HepG2 (cell line): ENCODE measurements around the gene BBS1.

Source experiments
- EP300 ChIP-seq, 3 experiments: sonication (generic) in 1 of 3; formaldehyde crosslinking in 1 of 3; IDR thresholded peaks; 2 replicates each; pipeline versions ENCODE4 v1.5.1 to v1.6.1; 2011 to 2020; ENCODE audit warnings: low read depth in 2 of 3, low read length in 2 of 3, borderline replicate concordance in 1 of 3, improper control_type of control experiment in 1 of 3, mild to moderate bottlenecking in 1 of 3, missing genetic modification reagents in 1 of 3, moderate library complexity in 1 of 3
- FOSL1 ChIP-seq: sonication (generic); formaldehyde crosslinking; IDR thresholded peaks from 2 replicates; pipeline ENCODE4 v1.9.0; 2021; ENCODE audit warnings: missing genetic modification reagents, borderline replicate concordance
- JARID2 ChIP-seq: sonication (generic); formaldehyde crosslinking; IDR thresholded peaks from 2 replicates; pipeline ENCODE4 v1.8.1; 2023; ENCODE audit warnings: missing genetic modification reagents, inconsistent platforms; ENCODE audit not compliant: insufficient replicate concordance
- NFIC ChIP-seq: IDR thresholded peaks from 2 replicates; pipeline ENCODE4 v1.6.1; 2012; ENCODE audit warnings: mild to moderate bottlenecking, low read length, inconsistent platforms
- NFYC ChIP-seq: IDR thresholded peaks from 2 replicates; pipeline ENCODE4 v1.6.1; 2016; ENCODE audit warnings: missing genetic modification reagents, missing compliant biosample characterization
- POLR2AphosphoS2 ChIP-seq: IDR thresholded peaks from 2 replicates; pipeline ENCODE4 v1.6.1; 2011; ENCODE audit warnings: low read depth, low read length, improper control_type of control experiment
- SALL2 ChIP-seq: sonication (generic); formaldehyde crosslinking; IDR thresholded peaks from 2 replicates; pipeline ENCODE4 v1.8.1; 2023; ENCODE audit warnings: mild to moderate bottlenecking, missing genetic modification reagents, inconsistent platforms
- SMARCE1 ChIP-seq: fragments of 450-650 bp; IDR thresholded peaks from 2 replicates; pipeline ENCODE4 v1.6.1; 2017; ENCODE audit warnings: borderline replicate concordance
- TCF7 ChIP-seq: sonication (generic); IDR thresholded peaks from 2 replicates; pipeline ENCODE4 v1.6.1; 2016; ENCODE audit warnings: antibody characterized with exemption, low read depth
- YY1 ChIP-seq: IDR thresholded peaks from 2 replicates; pipeline ENCODE4 v1.6.1; 2011; ENCODE audit warnings: low read length, low read depth, moderate library complexity, mild to moderate bottlenecking; ENCODE audit not compliant: insufficient read depth, insufficient replicate concordance
- ZNF766 ChIP-seq: sonication (generic); formaldehyde crosslinking; IDR thresholded peaks from 2 replicates; pipeline ENCODE4 v1.5.0; 2020; ENCODE audit warnings: missing genetic modification reagents, borderline replicate concordance
- ZSCAN21 ChIP-seq: sonication (generic); formaldehyde crosslinking; IDR thresholded peaks from 2 replicates; pipeline ENCODE4 v1.8.0; 2022; ENCODE audit warnings: mild to moderate bottlenecking, missing genetic modification reagents, moderate library complexity, borderline replicate concordance
- TF ChIP-seq, protein P1 (sequence below): IDR thresholded peaks from 2 replicates; pipeline ENCODE4 v1.6.1; 2016; ENCODE audit warnings: missing compliant biosample characterization, missing genetic modification reagents, borderline replicate concordance
- TF ChIP-seq, protein P2 (sequence below): sonication (generic); formaldehyde crosslinking; IDR thresholded peaks from 2 replicates; pipeline ENCODE4 v1.5.0; 2020; ENCODE audit warnings: mild to moderate bottlenecking, missing genetic modification reagents, moderate library complexity

DNA sequence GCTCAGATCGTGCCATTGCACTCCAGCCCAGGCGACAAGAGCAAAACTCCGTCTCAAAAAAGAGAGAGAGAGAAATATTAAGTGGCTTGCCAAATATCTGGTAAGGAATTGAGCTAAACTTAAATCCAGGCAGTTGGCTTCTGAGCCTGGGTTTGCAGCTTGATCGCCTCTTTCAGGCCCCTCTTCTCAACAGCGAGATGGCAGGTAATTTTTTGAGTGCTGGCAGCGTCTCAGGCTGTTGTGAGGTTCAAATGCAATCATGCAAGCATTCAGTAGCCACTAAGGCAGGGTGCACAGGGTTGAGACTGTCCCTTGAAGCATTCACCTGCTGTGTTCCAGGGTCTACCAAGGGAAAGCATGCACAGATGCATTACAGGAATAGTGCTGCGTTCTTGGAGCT is 58.6 kb downstream of the BBS1 start:
- TF ChIP-seq, protein P1, sequence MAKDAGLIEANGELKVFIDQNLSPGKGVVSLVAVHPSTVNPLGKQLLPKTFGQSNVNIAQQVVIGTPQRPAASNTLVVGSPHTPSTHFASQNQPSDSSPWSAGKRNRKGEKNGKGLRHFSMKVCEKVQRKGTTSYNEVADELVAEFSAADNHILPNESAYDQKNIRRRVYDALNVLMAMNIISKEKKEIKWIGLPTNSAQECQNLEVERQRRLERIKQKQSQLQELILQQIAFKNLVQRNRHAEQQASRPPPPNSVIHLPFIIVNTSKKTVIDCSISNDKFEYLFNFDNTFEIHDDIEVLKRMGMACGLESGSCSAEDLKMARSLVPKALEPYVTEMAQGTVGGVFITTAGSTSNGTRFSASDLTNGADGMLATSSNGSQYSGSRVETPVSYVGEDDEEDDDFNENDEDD (CRISPR knock-in tag), result no peak
- TF ChIP-seq SMARCE1, result no peak
- no peak for TF ChIP-seq YY1
- no peak for TF ChIP-seq ZSCAN21 (CRISPR knock-in tag)
- no peak for TF ChIP-seq ZNF766 (CRISPR knock-in tag)
- TF ChIP-seq JARID2, result no peak
- no peak for TF ChIP-seq NFIC
- no peak for TF ChIP-seq FOSL1 (CRISPR knock-in tag)
- no peak for TF ChIP-seq POLR2AphosphoS2
- TF ChIP-seq EP300 (IDR thresholded peaks at IDR 0.05; ENCODE audit: low read depth in 2 of 2, low read length in 2 of 2), result no peak
- no peak for TF ChIP-seq EP300 (CRISPR knock-in tag; IDR thresholded peaks at IDR 0.05; ENCODE audit: borderline replicate concordance)
- TF ChIP-seq SALL2 (CRISPR knock-in tag), result no peak
- TF ChIP-seq, protein P2, sequence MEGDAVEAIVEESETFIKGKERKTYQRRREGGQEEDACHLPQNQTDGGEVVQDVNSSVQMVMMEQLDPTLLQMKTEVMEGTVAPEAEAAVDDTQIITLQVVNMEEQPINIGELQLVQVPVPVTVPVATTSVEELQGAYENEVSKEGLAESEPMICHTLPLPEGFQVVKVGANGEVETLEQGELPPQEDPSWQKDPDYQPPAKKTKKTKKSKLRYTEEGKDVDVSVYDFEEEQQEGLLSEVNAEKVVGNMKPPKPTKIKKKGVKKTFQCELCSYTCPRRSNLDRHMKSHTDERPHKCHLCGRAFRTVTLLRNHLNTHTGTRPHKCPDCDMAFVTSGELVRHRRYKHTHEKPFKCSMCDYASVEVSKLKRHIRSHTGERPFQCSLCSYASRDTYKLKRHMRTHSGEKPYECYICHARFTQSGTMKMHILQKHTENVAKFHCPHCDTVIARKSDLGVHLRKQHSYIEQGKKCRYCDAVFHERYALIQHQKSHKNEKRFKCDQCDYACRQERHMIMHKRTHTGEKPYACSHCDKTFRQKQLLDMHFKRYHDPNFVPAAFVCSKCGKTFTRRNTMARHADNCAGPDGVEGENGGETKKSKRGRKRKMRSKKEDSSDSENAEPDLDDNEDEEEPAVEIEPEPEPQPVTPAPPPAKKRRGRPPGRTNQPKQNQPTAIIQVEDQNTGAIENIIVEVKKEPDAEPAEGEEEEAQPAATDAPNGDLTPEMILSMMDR (CRISPR knock-in tag), result no peak
- TF ChIP-seq NFYC, result no peak
- no peak for TF ChIP-seq TCF7
